Endothelial cell of umbilical vein (primary cell): ENCODE data around the gene ATAD3A.
"Not testable (repeated sequence)": the region's sequence is repeated elsewhere in the genome, so short reads cannot be mapped to it uniquely, and the experiment has no call there.

Source experiments
- GATA2 ChIP-seq: IDR thresholded peaks from 2 replicates; pipeline ENCODE4 v1.7.0; 2011; ENCODE audit warnings: low read depth, mild to moderate bottlenecking, moderate library complexity, mixed read lengths, low read length; ENCODE audit not compliant: insufficient read length, insufficient read depth
- POLR2A ChIP-seq: IDR thresholded peaks from 2 replicates; pipeline ENCODE4 v1.6.1; 2012; ENCODE audit warnings: low read depth, mild to moderate bottlenecking, control low read depth, low read length
- POLR2AphosphoS5 ChIP-seq: IDR thresholded peaks from 2 replicates; pipeline ENCODE4 v1.6.1; 2012; ENCODE audit warnings: low read depth, mild to moderate bottlenecking, control low read depth, low read length, moderate library complexity; ENCODE audit not compliant: insufficient read depth
- TF ChIP-seq, protein P1 (sequence below), 2 donors: IDR thresholded peaks; 1 replicate in 1 of 2; 2 replicates in 1 of 2; pipeline ENCODE4 v1.5.1; 2011; ENCODE audit warnings: low read length in 2 of 2, mild to moderate bottlenecking in 2 of 2, moderate library complexity in 2 of 2, control low read depth in 1 of 2, inconsistent platforms in 1 of 2, low read depth in 1 of 2; ENCODE audit not compliant: insufficient read depth in 1 of 2; ENCODE audit errors: extremely low read depth in 1 of 2

DNA sequence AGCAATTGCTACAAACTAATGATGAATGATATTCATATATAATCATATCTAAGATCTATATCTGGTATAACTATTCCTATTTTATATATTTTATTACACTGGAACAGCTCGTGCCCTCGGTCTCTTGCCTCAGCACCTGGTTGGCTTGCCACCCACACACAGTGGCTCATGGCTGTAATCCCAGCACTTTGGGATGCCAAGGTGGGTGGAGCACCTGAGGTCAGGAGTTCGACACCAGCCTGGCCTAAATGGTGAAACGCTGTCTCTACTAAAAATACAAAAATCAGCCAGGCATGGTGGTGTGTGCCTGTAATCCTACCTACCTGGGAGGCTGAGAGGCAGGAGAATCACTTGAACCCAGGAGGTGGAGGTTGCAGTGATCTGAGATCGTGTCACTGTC, 6.2 kb upstream of the ATAD3A start:
- TF ChIP-seq, protein P1, sequence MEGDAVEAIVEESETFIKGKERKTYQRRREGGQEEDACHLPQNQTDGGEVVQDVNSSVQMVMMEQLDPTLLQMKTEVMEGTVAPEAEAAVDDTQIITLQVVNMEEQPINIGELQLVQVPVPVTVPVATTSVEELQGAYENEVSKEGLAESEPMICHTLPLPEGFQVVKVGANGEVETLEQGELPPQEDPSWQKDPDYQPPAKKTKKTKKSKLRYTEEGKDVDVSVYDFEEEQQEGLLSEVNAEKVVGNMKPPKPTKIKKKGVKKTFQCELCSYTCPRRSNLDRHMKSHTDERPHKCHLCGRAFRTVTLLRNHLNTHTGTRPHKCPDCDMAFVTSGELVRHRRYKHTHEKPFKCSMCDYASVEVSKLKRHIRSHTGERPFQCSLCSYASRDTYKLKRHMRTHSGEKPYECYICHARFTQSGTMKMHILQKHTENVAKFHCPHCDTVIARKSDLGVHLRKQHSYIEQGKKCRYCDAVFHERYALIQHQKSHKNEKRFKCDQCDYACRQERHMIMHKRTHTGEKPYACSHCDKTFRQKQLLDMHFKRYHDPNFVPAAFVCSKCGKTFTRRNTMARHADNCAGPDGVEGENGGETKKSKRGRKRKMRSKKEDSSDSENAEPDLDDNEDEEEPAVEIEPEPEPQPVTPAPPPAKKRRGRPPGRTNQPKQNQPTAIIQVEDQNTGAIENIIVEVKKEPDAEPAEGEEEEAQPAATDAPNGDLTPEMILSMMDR (IDR thresholded peaks at IDR 0.05; ENCODE audit: extremely low read depth in 1 of 2, insufficient read depth in 1 of 2, low read depth in 1 of 2, low read length in 2 of 2), result not testable (repeated sequence)
- TF ChIP-seq POLR2A, POLR2AphosphoS5, GATA2: not testable (repeated sequence)
